Measurements from ENCODE around the gene TMEM190.

Gene TMEM190

DNA sequence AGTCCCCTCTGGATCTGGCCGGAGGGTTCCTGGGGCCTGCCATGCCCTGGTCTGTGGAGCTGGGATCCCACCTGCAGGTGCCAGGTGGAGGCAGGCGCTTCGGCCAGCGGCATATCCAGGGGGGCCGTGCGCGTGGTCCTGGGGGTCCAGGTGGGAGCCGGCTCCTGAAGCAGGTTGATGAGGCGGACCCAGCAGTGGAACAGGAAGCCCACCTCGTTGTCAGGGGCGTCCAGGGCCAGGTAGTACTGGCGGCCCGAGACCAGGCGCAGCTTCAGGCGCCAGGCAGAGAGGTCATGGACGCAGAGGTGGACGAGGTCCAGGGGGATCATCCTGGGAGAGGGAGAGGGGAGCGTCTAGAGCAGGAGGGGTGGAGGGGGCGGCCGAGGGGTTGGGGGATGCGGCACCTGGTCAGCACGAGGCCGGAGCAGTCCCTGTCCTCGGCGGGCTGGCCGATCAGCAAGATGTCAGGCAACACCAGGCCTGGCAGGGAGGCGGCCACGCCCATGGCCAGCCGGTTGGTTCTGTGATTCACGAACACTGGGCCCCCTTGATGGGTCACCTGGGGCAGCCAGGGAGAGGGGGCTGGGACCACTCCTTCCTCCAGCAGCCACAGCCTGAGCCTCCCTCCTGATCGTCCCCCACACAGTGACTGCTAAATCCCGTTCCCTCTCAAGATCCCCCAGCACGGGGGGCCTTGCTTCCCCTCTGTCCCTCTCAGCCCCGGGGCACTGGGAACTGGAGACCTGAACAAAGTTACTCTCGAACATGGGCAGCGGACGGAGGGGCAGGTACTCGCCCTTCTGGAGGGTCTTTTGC lies 14.2 kb upstream of the TMEM190 start:
- Mint-ChIP-seq H3K27me3 (peaks cover 1% of the 10 kb centered on the region), H3K4me1 (no peaks in the 10 kb centered on the region), H3K27ac (no peak overlapping the region), H3K4me3 (no peak overlapping the region), H3K36me3 (no peaks in the 10 kb centered on the region), H3K9me3 (no peaks in the 10 kb centered on the region)

DNA sequence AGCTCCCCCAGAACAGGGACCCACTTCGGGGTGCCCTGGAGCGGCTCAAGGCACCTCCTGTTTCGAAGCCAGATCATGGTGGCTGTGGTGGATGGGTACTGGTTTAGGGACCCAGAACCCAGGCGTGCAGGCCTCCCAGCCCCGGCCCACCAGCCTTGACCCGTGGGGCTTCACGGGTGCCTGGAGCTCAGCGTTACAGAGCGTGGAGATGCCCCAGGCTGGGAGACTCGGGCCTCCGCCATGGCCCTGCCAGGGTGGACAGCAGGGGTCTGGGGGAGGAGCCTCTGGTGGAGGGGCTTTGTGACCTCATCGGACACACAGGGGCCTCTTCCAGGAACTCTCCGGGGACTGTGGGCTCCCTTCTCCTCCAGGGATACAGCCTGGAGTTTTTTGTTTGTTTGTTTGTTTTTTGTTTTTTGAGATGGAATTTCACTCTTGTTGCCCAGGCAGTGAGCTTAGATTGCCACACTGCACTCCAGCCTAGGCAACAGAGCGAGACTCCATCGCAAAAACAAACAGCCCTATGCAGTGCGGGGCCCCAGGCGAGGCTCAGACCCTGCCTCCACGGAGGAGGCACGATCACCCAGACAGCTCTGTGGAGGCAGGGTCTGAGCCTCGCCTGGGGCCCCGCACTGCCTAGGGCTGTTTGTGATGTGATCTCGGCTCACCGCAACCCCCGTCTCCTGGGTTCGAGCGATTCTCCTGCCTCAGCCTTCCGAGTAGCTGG lies 13.5 kb upstream of the TMEM190 start, which contains the start of gene GARIN5B:
Gene GARIN5B (minus strand): TSS at position 271 of the 727 bp plus-strand sequence. CDS start 194 bp downstream, at position 77.
- Mint-ChIP-seq H3K4me1 (no peaks in the 10 kb centered on the region), H3K36me3 (no peaks in the 10 kb centered on the region), H3K4me3 (no peak within 1 kb of the TSS), H3K27ac (no peak within 1 kb of the TSS), H3K27me3 (peaks cover 4% of the 10 kb centered on the region), H3K9me3 (no peaks in the 10 kb centered on the region)

DNA sequence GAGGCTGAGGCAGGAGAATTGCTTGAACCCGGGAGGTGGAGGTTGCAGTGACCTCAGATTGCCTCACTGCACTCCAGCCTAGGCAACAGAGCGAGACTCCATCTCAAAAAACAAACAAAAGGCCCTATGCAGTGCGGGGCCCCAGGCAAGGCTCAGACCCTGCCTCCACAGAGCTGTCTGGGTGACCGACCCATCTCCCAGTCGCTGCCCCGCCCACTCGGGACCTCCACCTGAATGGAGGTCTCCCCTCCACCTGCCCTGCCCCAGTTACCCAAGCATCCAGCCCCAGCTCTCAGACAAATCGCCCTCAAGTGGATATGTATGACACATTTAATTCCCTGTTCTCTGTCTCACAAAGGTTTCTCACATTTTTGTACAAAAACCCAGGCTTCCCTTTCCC lies 11.4 kb upstream of the TMEM190 start:
- H3K9me3 Mint-ChIP-seq = no peaks in the 10 kb centered on the region
- H3K4me1 Mint-ChIP-seq = peaks cover 4% of the 10 kb centered on the region
- no peaks in the 10 kb centered on the region for H3K36me3 Mint-ChIP-seq
- no peak overlapping the region for H3K4me3 Mint-ChIP-seq
- no peak overlapping the region for H3K27ac Mint-ChIP-seq
- peaks cover 6% of the 10 kb centered on the region for H3K27me3 Mint-ChIP-seq

DNA sequence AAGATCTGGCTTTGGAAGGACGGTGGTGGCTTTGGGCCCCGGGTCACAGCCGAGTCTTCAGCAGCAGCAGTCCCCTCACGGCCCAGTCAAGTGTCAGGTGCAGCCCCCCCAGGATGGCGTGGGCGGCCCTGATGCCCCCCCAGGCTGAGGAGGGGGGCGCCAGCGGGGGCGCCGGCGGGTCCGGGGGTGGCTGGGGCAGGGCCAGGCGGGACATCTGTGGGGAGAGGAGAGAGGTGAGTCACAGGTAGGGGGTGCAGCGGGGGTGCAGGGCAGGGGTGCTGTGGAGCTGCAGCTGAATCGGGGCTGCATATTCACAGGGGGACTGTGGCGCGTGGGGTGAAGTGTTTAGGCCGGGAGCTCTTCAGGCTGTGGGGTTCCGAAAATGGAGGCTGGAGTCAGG lies 10.7 kb upstream of the TMEM190 start:
- Mint-ChIP-seq H3K27me3 (peaks cover 9% of the 10 kb centered on the region), H3K4me1 (peaks cover 4% of the 10 kb centered on the region), H3K4me3 (no peak overlapping the region), H3K27ac (peak overlapping the region; percentile 30), H3K9me3 (no peaks in the 10 kb centered on the region), H3K36me3 (peaks cover 2% of the 10 kb centered on the region)

DNA sequence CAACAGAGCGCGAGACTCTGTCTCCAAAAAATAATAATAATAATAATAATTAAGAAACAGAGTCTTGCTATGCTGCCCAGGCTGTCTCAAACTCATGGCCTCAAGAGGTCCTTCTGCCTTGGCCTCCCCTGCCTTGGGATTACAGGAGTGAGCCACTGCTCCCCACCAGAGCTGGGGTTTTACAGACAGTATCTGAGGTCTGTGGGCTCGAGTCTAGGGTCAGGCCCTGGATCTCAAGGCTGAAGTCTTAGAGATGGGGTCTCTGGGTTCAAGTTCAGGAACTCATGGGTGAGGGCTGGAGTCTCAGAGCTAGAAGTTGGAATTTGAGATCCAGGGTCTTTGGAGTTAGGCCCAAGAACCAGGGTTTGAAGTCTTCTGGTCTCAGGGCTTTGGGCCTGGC lies 9.8 kb upstream of the TMEM190 start:
- Mint-ChIP-seq H3K27ac (no peak overlapping the region), H3K36me3 (peaks cover 4% of the 10 kb centered on the region), H3K4me1 (peaks cover 4% of the 10 kb centered on the region), H3K9me3 (no peaks in the 10 kb centered on the region), H3K4me3 (no peak overlapping the region), H3K27me3 (peaks cover 16% of the 10 kb centered on the region)

DNA sequence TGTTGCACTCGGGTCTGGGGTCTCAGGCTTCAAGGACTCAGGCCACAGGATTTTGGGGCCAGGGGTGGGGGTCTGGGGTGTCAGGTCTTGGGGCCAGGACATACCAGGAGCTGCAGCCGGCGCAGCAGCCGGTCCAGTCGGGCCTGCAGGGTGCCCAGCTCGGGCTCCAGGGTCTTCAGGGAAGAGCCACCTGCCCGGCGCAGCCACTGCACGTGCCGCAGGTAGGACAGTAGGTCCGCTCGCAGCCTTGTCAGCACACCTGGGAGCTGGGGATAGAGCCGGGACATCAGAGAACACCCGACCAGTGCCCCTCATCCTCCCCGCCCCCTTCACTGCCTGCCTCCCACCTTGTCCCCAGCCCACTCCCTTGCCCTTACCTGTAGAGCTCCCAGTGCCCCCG lies 8.5 kb upstream of the TMEM190 start:
- Mint-ChIP-seq H3K27me3 (peaks cover 20% of the 10 kb centered on the region), H3K9me3 (no peaks in the 10 kb centered on the region), H3K4me1 (peaks cover 4% of the 10 kb centered on the region), H3K4me3 (no peak overlapping the region), H3K27ac (no peak overlapping the region), H3K36me3 (peaks cover 4% of the 10 kb centered on the region)

DNA sequence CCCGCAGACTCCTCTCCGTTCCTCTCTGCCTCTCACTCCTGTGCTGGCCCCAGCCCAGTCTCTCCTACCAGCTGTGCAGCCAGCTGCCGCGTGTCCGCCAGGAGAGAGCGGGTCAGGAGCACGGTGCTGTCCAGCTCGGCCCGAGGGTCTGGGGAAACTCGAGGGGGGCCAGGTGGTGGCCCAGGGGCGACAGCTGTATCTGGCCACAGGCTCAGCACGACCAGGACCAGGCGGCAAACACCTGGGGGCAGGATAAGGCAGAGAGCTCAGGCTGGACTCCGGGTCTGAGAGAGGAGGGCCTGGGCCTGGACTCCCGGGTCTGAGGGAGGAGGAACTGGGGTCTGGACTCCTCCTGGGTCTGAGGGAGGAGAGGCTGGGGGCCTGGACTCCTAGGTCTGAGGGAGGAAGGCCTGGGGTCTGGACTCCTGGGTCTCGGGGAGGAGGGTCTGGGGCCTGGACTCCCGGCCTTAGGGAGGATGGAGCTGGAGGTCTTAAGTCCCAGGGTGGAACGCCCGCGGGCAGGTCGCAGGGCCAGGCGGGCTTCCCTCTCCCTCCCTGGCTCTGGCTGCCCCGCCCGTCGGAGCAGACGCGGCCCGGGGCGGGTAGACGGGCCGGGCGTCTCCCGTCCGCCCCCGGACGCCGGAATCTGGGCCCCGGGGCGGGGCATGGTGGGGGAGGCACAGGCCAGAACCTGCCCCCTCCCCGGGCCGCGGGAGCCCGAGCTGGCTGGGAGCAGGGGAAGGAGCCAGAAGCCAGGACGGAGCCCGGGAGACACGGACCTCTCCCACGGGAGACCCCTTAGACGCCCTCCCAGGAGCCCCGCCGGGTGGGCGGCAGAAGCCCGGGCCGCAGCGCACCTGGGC lies 7.7 kb upstream of the TMEM190 start:
- Mint-ChIP-seq H3K27ac (no peak overlapping the region), H3K27me3 (peaks cover 25% of the 10 kb centered on the region), H3K36me3 (peaks cover 4% of the 10 kb centered on the region), H3K4me3 (no peak overlapping the region), H3K4me1 (peaks cover 9% of the 10 kb centered on the region), H3K9me3 (no peaks in the 10 kb centered on the region)

DNA sequence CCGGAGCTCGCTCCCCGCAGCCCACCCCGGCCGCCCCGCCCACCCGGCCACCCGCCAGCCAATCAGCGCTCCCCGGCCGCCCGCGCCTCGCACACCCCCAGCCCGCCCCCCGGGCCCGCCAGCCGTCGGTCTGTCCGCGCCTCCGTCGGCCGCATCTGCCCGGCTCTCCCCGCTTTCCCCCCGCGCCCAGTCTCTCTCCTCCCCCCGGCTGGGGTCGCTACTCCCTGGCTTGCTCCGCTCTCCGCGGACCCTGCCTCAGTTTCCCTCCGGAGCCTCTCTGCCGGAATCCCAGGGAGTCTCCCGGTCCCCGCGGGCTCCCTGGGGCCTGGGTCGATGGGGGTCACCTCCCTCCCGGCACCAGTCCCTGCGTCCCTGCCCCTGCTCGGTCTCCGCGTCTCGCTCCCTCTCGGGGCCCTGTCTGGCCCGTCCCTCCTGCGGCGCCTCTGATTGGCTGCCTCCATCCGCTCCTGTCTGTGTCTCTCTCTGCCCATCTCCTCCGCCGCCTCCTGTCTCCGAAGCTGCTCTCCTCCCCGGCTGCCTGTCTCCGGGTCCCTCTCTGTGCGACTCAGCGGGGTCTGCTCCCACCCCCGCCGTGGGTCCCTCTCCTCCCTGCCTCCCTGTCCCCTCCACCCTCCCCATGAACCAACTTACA lies 6.8 kb upstream of the TMEM190 start:
- peak overlapping the region; percentile 84 for H3K4me3 Mint-ChIP-seq
- H3K27me3 Mint-ChIP-seq = peaks cover 25% of the 10 kb centered on the region
- H3K36me3 Mint-ChIP-seq = peaks cover 4% of the 10 kb centered on the region
- no peaks in the 10 kb centered on the region for H3K9me3 Mint-ChIP-seq
- no peak overlapping the region for H3K27ac Mint-ChIP-seq
- peaks cover 9% of the 10 kb centered on the region for H3K4me1 Mint-ChIP-seq

DNA sequence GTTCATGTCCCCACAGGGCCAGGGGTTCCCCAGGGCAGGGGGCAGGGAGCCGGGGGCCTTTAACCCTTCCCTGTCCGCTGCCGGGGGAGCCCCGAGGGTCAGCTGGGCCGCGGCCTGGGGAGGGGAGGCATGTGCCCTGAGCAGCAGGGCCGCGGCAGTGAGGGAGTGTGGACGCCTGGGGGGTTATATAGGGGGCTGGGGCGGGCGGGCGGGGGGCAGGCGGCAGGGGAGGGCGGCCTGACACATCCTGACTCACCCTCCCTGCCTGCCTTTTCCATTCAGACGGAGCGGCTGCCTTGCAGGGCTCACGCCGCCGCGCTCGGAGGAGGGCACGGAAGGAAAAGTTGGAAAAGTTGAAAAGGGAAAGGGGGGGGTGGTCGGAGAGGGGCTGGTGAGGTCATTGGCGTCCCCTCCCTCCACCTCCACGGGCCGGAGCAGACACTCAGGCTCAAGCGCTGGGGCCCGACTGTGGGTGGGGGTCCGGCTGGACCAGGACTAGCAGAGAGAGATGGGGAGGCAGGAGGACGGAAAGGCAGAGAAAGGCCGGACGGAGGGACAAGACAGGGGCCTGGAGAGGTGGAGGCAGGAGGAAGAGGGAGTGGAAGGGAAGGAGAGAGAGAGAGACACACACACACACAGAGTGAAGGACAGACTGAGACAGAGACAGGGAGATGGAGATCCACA lies 6.2 kb upstream of the TMEM190 start, which contains the start of gene IL11:
Gene IL11 (minus strand): TSS at position 159 of the 684 bp plus-strand sequence. CDS start 153 bp downstream, at position 6.
- Mint-ChIP-seq H3K27me3 (peaks cover 27% of the 10 kb centered on the region), H3K27ac (peak within 1 kb of the TSS; percentile 46), H3K9me3 (no peaks in the 10 kb centered on the region), H3K4me3 (peak within 1 kb of the TSS; percentile 84), H3K4me1 (peaks cover 9% of the 10 kb centered on the region), H3K36me3 (peaks cover 4% of the 10 kb centered on the region)

DNA sequence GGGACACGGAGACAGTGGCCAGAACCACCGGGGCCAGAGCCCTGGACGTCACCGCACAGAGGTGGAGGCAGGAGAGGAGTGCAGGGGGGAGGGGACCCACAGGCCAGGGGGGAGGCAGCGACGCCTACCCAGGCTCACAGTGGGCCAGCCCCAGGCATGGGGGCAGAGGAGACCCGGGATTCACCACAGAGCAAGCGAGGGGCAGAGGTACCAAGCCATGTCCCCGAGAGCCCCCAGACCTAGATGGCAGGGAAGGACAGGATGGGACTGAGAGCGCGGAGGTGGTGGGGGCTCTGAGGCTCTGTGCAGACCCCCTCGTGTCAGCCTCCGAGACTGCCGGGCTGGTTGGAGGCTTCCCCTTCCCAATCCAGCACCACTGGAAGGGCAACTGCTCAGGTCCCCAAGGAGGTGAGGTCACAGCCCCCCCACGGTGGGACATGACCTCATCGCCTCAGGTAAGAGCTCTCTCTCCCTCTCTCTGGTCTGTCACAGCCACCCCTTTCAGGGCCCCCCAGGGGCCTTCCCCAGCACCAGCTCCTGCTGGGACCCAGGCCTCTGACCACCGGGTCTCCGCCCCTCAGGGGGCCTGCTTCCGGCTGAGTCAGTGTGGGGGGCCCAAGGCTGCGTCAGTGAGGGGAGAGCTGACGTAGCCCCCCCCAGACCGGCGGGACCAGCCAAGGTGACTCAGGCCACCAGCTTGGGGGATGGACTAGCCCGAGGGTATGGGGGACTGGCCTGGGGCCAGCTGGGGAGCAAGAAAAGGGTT lies 4.1 kb upstream of the TMEM190 start:
- Mint-ChIP-seq H3K4me1 (peaks cover 9% of the 10 kb centered on the region), H3K27me3 (peaks cover 27% of the 10 kb centered on the region), H3K36me3 (peaks cover 4% of the 10 kb centered on the region), H3K27ac (no peak overlapping the region), H3K9me3 (no peaks in the 10 kb centered on the region), H3K4me3 (no peak overlapping the region)

DNA sequence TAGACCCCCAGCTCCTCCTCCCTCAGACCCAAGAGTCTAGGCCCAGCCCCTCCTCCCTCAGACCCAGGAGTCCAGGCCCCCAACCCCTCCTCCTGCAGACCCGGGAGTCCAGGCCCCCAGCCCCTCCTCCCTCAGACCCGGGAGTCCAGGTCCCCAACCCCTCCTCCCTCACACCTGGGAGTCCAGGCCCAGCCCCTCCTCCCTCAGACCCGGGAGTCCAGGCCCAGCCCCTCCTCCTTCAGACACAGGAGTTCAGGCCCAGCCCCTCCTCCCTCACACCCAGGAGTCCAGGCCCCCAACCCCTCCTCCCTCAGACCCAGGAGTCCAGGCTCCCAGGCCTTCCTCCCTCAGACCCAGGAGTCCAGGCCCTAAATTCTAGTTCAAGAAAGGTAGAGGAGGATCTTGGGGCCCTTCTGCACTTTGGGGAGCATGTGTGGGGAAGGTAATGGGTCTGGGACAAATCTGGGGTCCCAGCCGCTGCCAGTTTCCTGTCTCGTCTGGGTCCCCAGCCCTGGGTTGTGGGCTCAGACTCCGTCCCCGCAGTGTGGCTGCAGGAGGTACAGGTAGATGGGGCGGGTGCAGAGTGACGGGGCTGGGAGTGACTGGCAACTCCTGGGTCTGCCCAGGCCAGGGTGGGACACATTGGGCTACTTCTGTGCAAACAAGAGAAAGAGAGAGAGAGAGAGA lies 3.2 kb upstream of the TMEM190 start:
- H3K4me1 Mint-ChIP-seq = peaks cover 9% of the 10 kb centered on the region
- H3K27me3 Mint-ChIP-seq = peaks cover 25% of the 10 kb centered on the region
- no peaks in the 10 kb centered on the region for H3K9me3 Mint-ChIP-seq
- no peak overlapping the region for H3K27ac Mint-ChIP-seq
- no peak overlapping the region for H3K4me3 Mint-ChIP-seq
- peaks cover 4% of the 10 kb centered on the region for H3K36me3 Mint-ChIP-seq

DNA sequence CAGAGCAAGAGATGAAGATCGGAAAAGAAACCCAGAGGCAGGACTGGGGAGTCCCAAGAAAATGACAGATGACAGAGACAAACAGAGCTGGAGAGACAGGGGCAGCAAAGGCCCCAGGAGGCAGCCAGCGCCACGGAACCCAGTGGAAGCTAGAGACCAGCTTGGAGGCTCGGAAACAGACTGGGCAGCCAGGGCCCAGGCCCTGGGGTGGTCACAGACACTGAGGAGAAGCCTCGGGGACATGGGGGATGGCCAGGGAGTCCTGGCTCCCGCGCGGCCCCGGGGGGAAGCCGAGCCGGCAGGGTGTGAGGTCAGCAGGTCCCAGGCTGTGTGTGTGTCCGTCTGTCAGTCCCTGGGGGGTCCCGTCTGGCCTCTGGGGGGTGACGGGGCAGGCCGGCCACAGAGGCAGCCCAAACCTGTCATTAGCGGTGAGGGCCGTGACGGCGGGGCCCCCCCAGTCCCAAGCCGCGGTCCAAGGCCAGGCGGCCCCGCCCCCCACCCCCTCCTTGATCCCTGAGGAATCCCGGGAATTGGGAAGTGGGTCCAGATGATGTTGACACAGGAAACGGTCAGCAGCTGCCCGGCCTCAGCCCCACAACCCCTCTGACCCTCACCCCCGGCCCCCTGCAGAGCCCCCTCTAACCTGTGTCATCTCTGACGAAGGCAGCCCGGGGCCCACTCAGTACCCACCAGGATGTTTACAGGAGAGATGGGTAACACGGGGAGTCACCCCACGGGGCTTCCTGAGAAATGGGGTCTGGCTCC lies 2.5 kb upstream of the TMEM190 start:
- no peak overlapping the region for H3K27ac Mint-ChIP-seq
- H3K9me3 Mint-ChIP-seq = no peaks in the 10 kb centered on the region

More for the DNA sequence above, 2.5 kb upstream of the TMEM190 start:
- Mint-ChIP-seq H3K27me3 (peaks cover 25% of the 10 kb centered on the region), H3K4me1 (peaks cover 9% of the 10 kb centered on the region), H3K36me3 (peaks cover 4% of the 10 kb centered on the region), H3K4me3 (no peak overlapping the region)

All from activated naive CD4-positive, alpha-beta T cell treated with anti-CD3 and anti-CD28 coated beads, Interleukin-2, amount 50 U/mL, for 24 hours (primary cell).